Cerebellar nuclear complex (tissue), 1 donor: ENCODE results near the gene PLXDC1.
"Not testable (repeated sequence)": the region's sequence is repeated elsewhere in the genome, so short reads cannot be mapped to it uniquely, and the experiment has no call there.

Experiments
- DNase-seq, 2 experiments: peaks; one replicate each; lab custom pipeline; 2025; lab: John Stamatoyannopoulos, UW

Gene PLXDC1

DNA sequence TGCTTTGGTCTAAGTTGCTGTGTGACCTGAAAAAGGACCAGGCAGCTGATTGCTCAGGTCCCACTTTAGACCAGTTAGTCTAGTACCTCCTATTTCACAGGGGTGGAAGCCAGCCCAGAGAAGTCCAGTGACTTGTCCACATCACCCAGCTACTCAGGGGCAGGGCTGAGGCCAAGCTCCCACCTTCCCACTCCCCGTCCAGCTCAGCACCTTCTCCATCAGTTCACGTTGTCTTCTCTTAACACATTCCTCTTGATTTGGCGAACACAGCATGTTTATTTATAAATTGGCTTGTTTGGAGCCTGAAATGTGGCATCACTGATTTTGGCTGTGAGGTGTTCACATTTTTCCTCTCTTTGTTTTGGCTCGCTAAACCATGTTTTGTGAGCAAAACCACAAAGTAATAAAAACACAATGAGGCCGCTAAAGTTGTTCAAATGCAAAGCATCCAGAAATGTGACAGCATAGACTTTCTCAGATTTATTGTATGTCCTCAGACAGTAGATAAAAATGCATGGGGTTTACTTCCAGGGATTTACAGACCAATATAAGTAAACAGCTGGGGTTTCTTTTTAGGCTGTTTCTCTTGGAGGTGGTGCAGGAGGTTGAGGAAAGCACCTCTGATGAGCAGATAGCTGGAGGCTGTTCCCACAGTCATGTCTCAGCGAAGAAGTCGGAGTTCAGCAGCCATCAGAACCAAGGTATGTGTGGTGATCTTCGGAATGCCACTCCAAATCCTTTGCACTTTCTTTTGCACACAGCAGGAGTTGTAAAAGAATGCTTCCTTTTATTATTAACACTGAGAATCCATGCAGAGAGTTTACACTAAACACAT lies 88.4 kb downstream of the PLXDC1 start:
- DNase-seq, result no peak

GRCh38 chr17:39058524-39058923 lies 92.9 kb downstream of the PLXDC1 start:
- no peak for DNase-seq

GRCh38 chr17:39057701-39058206 lies 93.7 kb downstream of the PLXDC1 start:
- DNase-seq, result no peak

GRCh38 chr17:39054111-39054645 lies 97.3 kb downstream of the PLXDC1 start:
- no peak for DNase-seq

DNA sequence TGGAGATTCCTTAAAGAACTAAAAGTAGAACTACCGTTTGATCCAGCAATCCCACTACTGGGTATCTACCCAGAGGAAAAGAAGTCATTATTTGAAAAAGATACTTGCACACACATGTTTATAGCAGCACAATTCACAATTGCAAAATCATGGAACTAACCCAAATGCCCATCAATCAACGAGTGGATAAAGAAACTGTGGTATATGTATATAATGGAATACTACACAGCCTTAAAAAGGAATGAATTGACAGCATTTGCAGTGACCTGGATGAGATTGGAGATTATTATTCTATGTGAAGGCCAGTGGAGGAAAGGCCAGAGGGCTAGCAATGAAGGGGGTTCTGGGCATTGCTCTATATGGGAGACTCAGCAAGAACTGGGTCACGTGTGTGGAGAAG lies 99.0 kb downstream of the PLXDC1 start:
- DNase-seq, result not testable (repeated sequence)

DNA sequence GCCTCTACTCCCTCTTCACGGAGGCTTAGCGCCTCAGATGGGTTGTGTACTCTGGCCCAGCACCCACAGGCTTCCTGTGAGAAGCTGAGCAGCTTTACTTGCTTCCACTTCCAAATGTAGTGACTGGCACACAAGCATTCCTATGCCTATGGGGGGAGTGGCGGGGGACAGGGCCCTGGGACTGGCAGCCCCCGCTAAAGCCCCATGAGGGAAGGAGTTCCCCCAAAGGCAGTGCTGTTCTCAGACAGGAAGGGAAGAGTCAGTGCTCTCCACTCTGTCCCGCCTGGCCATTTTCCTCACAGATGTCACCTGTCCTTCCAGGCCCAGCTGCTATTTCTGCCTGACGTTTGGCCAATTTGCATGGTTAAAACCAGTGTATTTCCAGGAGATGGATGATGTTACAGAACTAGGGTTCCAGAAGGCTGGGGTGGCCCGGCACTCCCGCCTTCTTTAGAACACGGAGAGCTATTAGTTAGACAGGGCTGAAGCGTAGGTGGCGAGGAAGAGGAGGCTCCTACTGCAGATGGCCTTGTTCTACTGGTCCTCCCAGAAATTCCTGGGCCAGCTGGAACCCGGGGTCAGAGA lies 100.3 kb downstream of the PLXDC1 start:
- DNase-seq, result no peak

GRCh38 chr17:39045948-39046679 lies 105.3 kb downstream of the PLXDC1 start:
- DNase-seq, result no peak

GRCh38 chr17:39036009-39036408 lies 115.4 kb downstream of the PLXDC1 start:
- no peak for DNase-seq

GRCh38 chr17:39035578-39035977 lies 115.9 kb downstream of the PLXDC1 start:
- not testable (repeated sequence) for DNase-seq

GRCh38 chr17:39028690-39029089 lies 122.7 kb downstream of the PLXDC1 start:
- no peak for DNase-seq

- DNase-seq, result no peak
Measured at GRCh38 chr17:39027455-39028035, 123.9 kb downstream of the PLXDC1 start.

DNA sequence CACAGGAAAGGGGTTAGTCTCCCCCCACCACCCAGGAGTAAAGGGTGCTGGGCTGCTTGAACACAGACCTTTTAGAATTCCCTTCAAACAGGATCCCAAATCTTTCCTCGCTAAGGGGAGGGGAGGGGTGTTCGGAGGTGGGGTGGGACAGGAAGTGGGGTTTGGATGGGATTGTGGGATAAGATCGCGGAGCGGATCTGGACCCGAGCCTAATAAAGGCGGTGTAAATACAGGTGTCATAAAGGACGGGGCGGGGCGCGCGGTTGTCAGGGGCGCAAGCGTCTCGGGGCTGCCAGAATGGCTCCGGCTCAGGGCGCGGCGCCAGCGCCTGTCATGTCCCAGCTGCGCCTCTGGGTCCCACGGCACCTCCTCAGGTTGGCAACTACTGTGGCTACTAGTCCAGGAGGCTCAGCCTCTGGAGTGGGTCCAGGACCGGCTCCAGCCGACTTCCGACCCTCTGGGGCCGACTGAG lies 124.4 kb downstream of the PLXDC1 start:
- no peak for DNase-seq

DNA sequence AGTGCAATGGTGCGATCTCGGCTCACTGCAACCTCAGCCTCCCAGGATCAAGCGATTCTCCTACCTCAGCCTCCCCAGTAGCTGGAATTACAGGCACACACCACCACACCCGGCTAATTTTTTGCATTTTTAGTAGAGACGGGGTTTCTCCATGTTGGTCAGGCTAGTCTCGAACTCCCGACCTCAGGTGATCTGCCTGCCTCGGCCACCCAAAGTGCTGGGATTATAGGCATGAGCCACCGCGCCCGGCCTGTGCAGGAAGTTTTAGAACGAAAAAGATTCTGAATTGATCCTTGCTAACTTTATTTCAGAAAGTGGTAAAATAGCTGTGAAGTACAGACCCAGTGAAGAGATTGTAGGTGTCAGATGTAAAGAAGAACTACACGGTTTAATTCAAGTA lies 125.1 kb downstream of the PLXDC1 start:
- DNase-seq, result not testable (repeated sequence)

DNA sequence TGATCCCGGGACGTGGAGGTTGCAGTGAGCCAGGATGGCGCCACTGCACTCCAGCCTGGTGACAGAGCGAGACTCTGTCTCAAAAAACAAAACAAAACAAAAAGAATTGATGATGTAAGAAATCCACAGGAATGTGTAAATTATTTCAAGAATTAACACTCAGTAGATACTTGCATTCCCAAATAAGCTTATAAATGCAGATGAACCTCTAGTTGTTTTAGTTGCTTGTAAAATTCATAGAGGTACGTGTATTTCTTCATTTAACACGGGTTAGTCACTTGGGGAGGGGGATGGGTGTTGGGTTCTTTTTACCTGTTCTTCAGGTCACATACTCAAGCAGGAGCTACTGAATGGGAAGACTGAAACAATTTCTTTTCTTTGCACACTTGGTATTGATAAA lies 128.5 kb downstream of the PLXDC1 start:
- no peak for DNase-seq

DNA sequence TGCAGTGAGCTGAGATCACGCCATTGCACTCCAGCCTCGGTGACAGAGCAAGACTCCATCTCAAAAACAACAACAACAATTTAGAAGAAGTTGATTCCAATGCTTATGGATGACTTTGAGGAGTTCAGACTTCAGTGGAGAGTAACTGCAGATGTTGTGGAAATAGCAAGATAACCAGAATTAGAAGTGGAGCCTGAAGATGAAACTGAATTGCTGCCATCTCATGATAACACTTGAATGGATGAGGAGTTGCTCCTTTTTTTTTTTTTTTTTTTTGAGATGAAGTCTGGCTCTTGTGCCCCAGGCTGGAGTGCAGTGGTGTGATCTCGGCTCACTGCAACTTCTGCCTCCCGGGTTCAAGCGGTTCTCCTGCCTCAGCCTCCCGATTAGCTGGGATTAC lies 131.4 kb downstream of the PLXDC1 start:
- DNase-seq, result not testable (repeated sequence)

- no peak for DNase-seq
Measured at GRCh38 chr17:39018267-39019134, 132.9 kb downstream of the PLXDC1 start.

DNA sequence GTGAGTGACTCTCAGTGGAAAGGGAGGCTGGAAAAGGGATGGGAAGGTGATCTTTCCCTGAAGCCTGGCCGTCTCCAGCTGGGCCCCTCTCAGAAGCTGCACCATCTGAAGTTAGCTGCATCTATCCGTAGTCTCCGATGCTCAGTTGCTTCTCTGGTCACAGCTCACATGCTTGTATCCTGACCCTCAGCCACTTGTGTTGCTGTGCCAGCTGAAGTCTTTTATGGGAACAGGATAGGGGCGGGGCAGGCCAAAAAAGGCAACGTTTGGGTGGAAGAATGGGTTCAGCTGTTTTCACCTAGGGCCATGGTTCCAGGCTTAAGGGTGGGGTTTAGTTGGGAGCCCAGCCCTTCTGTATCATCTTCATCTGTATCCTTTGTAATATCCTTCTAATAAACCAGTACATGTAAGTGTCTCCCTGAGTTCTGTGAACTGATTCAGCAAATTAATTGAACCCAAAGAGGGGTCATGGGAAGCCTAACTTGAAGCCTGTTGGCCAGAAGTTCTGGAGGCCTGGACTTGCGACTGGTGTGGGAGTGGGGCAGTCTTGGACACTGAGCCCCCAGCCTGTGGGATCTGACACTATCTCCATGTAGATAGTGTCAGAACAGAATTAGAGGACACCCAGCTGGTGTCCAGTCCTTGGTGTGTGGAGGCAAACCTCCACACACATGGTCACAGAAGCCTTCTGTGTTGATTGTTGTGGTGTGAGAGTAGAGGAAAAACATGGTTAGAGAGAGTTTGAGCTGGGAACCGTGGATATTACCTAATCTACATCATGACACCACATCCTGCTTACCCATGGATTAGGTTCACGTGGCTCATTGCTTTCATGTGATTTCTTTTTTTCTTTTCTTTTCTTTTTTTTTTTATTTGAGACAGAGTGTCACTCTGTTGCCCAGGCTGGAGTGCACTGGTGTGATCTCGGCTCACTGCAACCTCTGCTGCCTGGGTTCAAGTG lies 135.0 kb downstream of the PLXDC1 start:
- DNase-seq, result no peak

DNA sequence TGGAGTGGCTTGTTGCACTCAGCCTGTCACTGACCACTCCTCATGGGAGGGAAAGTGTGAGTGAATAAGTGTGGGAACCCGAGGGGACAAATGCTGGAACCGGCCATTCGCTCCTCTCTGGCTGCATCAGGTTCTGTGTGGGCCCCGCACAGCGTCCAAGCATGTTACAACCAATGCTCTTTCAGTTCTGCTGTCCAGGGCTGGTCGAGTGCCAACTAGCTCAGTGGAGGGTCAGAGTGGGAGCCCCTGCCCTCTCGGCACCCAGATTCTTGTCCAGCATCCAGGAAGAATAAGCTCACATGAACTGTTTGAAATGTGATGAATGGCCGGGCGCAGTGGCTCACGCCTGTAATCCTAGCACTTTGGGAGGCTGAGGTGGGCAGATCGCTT lies 135.9 kb downstream of the PLXDC1 start:
- DNase-seq, result no peak

DNA sequence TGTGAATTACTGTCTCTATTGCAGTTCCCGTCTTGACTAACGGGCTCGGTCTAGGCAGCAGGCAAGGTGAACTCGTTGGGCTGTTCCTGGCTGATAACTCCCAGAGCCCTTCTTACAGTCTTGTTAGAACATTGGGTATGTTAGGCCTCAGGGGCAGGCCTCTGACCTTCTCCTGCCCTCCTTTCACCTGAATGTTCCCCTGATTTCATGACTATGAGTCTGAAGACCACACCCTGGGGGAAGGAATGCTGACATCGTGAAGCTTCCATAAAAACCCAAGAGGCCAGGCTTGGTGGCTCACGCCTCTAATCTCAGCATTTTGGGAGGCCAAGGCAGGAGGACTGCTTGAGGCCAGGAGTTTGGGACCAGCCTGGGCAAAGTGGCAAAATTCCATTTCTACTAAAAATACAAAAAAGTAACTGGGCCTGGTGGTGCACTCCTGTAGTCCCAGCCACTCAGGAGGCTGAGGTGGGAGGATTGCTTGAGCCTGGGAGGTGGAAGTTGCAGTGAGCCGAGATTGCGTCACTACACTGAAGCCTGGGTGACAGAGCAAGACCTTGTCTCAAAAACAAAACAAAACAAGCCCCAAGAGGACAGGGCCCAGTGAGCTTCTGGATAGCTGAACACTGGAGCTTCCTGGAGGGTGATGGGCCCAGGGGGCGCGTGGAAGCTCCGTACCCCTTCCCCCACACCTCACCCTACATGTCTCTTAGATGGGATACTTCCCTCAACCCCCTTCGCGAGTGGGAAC lies 136.5 kb downstream of the PLXDC1 start:
- no peak for DNase-seq
